Gastrocnemius medialis (tissue), 4 donors: ENCODE results near the gene C4B. TPM values are rescaled to one million over a fixed set of nuclear protein-coding genes. Genes with fewer than 3 reads are reported as not detected.

Experiments used
- ATAC-seq, 2 donors: fragments of 150-250 bp; one replicate each; pipeline ENCODE4 v1.9.1; 2016
- DNase-seq, 2 donors: peaks; one replicate each; pipeline ENCODE4 v3.0.0-alpha.2; 2019
- H3K27ac ChIP-seq, 4 donors: fragments of 200-600 bp; sonication (generic); 1 replicate in 1 of 4; 2 replicates in 3 of 4; pipeline ENCODE4 v1.5.1; 2016 to 2018; ENCODE audit warnings: mild to moderate bottlenecking in 2 of 4, moderate library complexity in 1 of 4
- H3K27me3 ChIP-seq, 3 donors: fragments of 200-600 bp; sonication (generic) in 2 of 3; 1 replicate in 1 of 3; 2 replicates in 2 of 3; pipeline versions ENCODE4 v1.5.1 to v1.6.0; 2016 to 2019; ENCODE audit warnings: mild to moderate bottlenecking in 1 of 3, moderate library complexity in 1 of 3
- H3K36me3 ChIP-seq, 2 donors: fragments of 200-600 bp; sonication (generic) in 1 of 2; one replicate each; pipeline ENCODE4 v1.5.1; 2017 to 2018
- H3K4me1 ChIP-seq, 2 donors: fragments of 200-600 bp; sonication (generic) in 1 of 2; one replicate each; pipeline ENCODE4 v1.5.1; 2016 to 2017; ENCODE audit warnings: mild to moderate bottlenecking in 2 of 2
- H3K4me3 ChIP-seq, 4 donors: fragments of 200-600 bp; sonication (generic) in 3 of 4; 1 replicate in 1 of 4; 2 replicates in 3 of 4; pipeline ENCODE4 v1.5.1; 2016 to 2019; ENCODE audit warnings: mild to moderate bottlenecking in 2 of 4
- H3K9me3 ChIP-seq, 3 donors: fragments of 200-600 bp; sonication (generic) in 2 of 3; 1 replicate in 1 of 3; 2 replicates in 2 of 3; pipeline ENCODE4 v1.5.1; 2016 to 2019
- CTCF ChIP-seq, 5 experiments: fragments of 450-650 bp in 3 of 5; fragments of 200-600 bp in 2 of 5; sonication (generic) in 2 of 5; IDR thresholded peaks in 4 of 5; conservative IDR thresholded peaks in 1 of 5; 1 replicate in 4 of 5; 2 replicates in 1 of 5; pipeline ENCODE4 v1.5.1; 2016 to 2019; ENCODE audit warnings: antibody characterized with exemption in 5 of 5, mild to moderate bottlenecking in 3 of 5, moderate library complexity in 3 of 5
- POLR2A ChIP-seq, 2 donors: fragments of 450-650 bp; IDR thresholded peaks; one replicate each; pipeline ENCODE4 v1.6.1; 2017; ENCODE audit warnings: antibody characterized with exemption in 2 of 2, mild to moderate bottlenecking in 2 of 2, moderate library complexity in 2 of 2
- in situ Hi-C, 4 donors: fragments of 200-750 bp; cut with MboI; loops; one replicate each; pipeline versions ENCODE4 v1.15.0 to v1.8.0; 2017; ENCODE audit warnings: low sequenced_read_pairs in 4 of 4
- intact Hi-C: fragments of 100-400 bp; cut with DNase I; formaldehyde crosslinking; loops from one replicate; pipeline ENCODE4 v1.15.1; 2023; ENCODE audit warnings: low total_unique reads
- total RNA-seq, 4 donors: library from RNA; depleted of rRNA; stranded (reverse); fragments of >200 nt; gene quantifications; one replicate each; pipeline versions ENCODE4 v1.1.0 to v1.2.3, GENCODE V29; 2016

C4B gene
- total RNA-seq, 4 donors from 2014 or later: 2.6 to 8.6 (median 6.9) TPM

GRCh38 chr6:32056254-32056653 lies 41.7 kb downstream of the C4B start:
- H3K4me1 ChIP-seq: no peaks in the 10 kb centered on the region
- no peak overlapping the region for H3K4me3 ChIP-seq
- in situ Hi-C loops: loop anchor here in 1 of 4 donors (25.0 kb wide), 1 partner anchor 94 kb away; the partner anchor contains the start of genes DXO, NELFE and SKIC2
- ATAC-seq (no peak), DNase-seq (no peak)
- H3K27ac ChIP-seq: no peak overlapping the region
- H3K9me3 ChIP-seq: no peaks in the 10 kb centered on the region
- H3K36me3 ChIP-seq: no peaks in the 10 kb centered on the region
- intact Hi-C loops: no loop called here
- no peaks in the 10 kb centered on the region for H3K27me3 ChIP-seq
- TF ChIP-seq POLR2A (IDR thresholded peaks at IDR 0.05) (no peak), CTCF (IDR thresholded peaks at IDR 0.05 in 4 of 5, conservative IDR thresholded peaks at IDR 0.05 in 1 of 5) (no peak)

GRCh38 chr6:32057966-32058365 lies 43.4 kb downstream of the C4B start:
- intact Hi-C loops: no loop called here
- no peak for DNase-seq
- Histone ChIP-seq H3K4me3 (no peak overlapping the region), H3K27me3 (no peaks in the 10 kb centered on the region), H3K36me3 (no peaks in the 10 kb centered on the region), H3K27ac (no peak overlapping the region), H3K4me1 (no peaks in the 10 kb centered on the region), H3K9me3 (no peaks in the 10 kb centered on the region)
- in situ Hi-C loops: loop anchor here in 1 of 4 donors (25.0 kb wide), 1 partner anchor 96 kb away; the partner anchor contains the start of genes DXO, NELFE and SKIC2
- TF ChIP-seq POLR2A (IDR thresholded peaks at IDR 0.05) (no peak), CTCF (IDR thresholded peaks at IDR 0.05 in 4 of 5, conservative IDR thresholded peaks at IDR 0.05 in 1 of 5) (no peak)
- no peak for ATAC-seq

- TF ChIP-seq POLR2A (IDR thresholded peaks at IDR 0.05) (no peak), CTCF (IDR thresholded peaks at IDR 0.05 in 4 of 5, conservative IDR thresholded peaks at IDR 0.05 in 1 of 5) (no peak)
Measured at GRCh38 chr6:32058511-32058963, 43.9 kb downstream of the C4B start.

GRCh38 chr6:32060966-32061655 lies 46.5 kb downstream of the C4B start:
- DNase-seq (no peak), ATAC-seq (no peak)
- Histone ChIP-seq H3K27ac (no peak overlapping the region), H3K27me3 (no peaks in the 10 kb centered on the region), H3K9me3 (no peaks in the 10 kb centered on the region), H3K36me3 (no peaks in the 10 kb centered on the region), H3K4me3 (no peak overlapping the region), H3K4me1 (no peaks in the 10 kb centered on the region)
- TF ChIP-seq POLR2A (IDR thresholded peaks at IDR 0.05) (no peak), CTCF (IDR thresholded peaks at IDR 0.05 in 4 of 5, conservative IDR thresholded peaks at IDR 0.05 in 1 of 5) (no peak)
- intact Hi-C loops (no loop called here), in situ Hi-C loops (loop anchor here in 1 of 4 donors (25.0 kb wide), 1 partner anchor 99 kb away; the partner anchor contains the start of genes DXO, NELFE and SKIC2)

More at GRCh38 chr6:32058511-32058963, 43.9 kb downstream of the C4B start:
- intact Hi-C loops: no loop called here
- no peak overlapping the region for H3K27ac ChIP-seq
- H3K27me3 ChIP-seq: no peaks in the 10 kb centered on the region
- ATAC-seq (no peak), DNase-seq (no peak)
- H3K36me3 ChIP-seq: no peaks in the 10 kb centered on the region
- no peaks in the 10 kb centered on the region for H3K9me3 ChIP-seq
- in situ Hi-C loops: loop anchor here in 1 of 4 donors (25.0 kb wide), 1 partner anchor 96 kb away; the partner anchor contains the start of genes DXO, NELFE and SKIC2
- H3K4me1 ChIP-seq: no peaks in the 10 kb centered on the region
- H3K4me3 ChIP-seq: no peak overlapping the region
